ENCODE data around the gene ADCY7. TPM values are rescaled to one million over a fixed set of nuclear protein-coding genes. Genes with fewer than 3 reads are reported as not detected.
"Not testable (repeated sequence)": the region's sequence is repeated elsewhere in the genome, so short reads cannot be mapped to it uniquely, and the experiment has no call there.

ADCY7 gene
- total and polyA plus RNA-seq, 9 of the 15 experiments (the other 6 are each of a cell fraction or from before 2014, with no cell fraction given), result 2.3 to 108 (median 28.6) TPM

DNA sequence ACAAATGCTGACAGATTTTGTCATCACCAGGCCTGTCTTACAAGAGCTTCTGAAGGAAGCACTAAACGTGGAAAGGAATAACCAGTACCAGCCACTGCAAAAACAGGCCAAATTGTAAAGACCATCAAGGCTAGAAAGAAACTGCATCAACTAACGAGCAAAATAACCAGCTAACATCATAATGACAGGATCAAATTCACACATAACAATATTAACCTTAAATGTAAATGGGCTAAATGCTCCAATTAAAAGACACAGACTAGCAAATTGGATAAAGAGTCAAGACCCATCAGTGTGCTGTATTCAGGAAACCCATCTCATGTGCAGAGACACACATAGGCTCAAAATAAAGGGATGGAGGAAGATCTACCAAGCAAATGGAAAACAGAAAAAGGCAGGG lies 78.9 kb downstream of the ADCY7 start:
- intact Hi-C loops (cut with micrococcal nuclease); DNase-seq (ENCODE audit: extremely low read depth in 1 of 4, low spot score in 3 of 4); H3K9ac ChIP-seq (ENCODE audit: insufficient read depth in 1 of 2, low read depth in 2 of 2, low read length in 2 of 2); H3K79me2 ChIP-seq (ENCODE audit: control insufficient read depth, insufficient read depth, low read length); H3K9me3 ChIP-seq (replicated peaks; ENCODE audit: control insufficient read depth, insufficient read depth, low read depth, low read length); H4K20me1 ChIP-seq (replicated peaks; ENCODE audit: control insufficient read depth, insufficient read depth, low read length); H3K27me3 ChIP-seq (ENCODE audit: control insufficient read depth in 2 of 2, insufficient read depth in 2 of 2, low read length in 2 of 2); H3K4me3 ChIP-seq; BruUV-seq (replicated peaks); H3K9me1 ChIP-seq (ENCODE audit: control insufficient read depth, insufficient read depth, low read length); POLR2A ChIA-PET; CTCF ChIA-PET (ENCODE audit: low intra/inter-chr PET ratio); ATAC-seq; H2AFZ ChIP-seq (ENCODE audit: low read depth, low read length); H3K4me1 ChIP-seq (replicated peaks in 1 of 2; ENCODE audit: control insufficient read depth in 2 of 2, insufficient read depth in 2 of 2, low read length in 2 of 2); H3K4me2 ChIP-seq (ENCODE audit: insufficient read depth, low read length); FAIRE-seq; H3K27ac ChIP-seq (ENCODE audit: extremely low read depth, low read depth, low read length); in situ Hi-C loops (cut with MboI): not testable (repeated sequence)
- peaks cover 44% of the 10 kb centered on the region for H3K36me3 ChIP-seq (ENCODE audit: control insufficient read depth, insufficient read depth, low read length)
- WGBS (ENCODE audit: insufficient coverage, low coverage, missing lambda C conversion rate), result 79% methylated on average over 2 of the region's 2 CpGs
- peak; percentile 93 for TF ChIP-seq ZNF507 (tag; conservative IDR thresholded peaks at IDR 0.05)

DNA sequence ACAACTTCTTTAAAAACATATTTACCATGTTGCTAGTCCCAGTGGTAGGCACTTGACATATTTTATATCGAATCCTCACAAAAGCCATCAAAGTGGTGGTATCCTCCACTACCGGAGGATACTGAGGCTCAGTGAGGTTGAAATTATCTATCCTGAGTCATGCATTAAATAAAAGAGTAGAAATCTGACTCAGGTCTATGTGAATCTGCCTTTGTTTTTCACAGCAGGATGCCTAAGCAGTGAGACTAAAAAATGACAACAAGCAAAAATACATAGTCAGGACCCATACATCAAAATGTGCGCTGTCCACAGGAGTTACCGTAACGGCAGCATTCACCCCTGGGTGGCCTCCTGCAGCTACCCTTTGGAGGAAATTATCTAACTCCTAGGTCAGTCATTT lies 84.8 kb downstream of the ADCY7 start:
- DNase-seq (ENCODE audit: extremely low read depth in 1 of 4, low spot score in 3 of 4) (no peak), ATAC-seq (no peak), FAIRE-seq (no peak)
- Histone ChIP-seq H3K9me1 (ENCODE audit: control insufficient read depth, insufficient read depth, low read length) (no peaks in the 10 kb centered on the region), H3K27ac (ENCODE audit: extremely low read depth, low read depth, low read length) (no peak overlapping the region), H3K9ac (ENCODE audit: insufficient read depth in 1 of 2, low read depth in 2 of 2, low read length in 2 of 2) (no peak overlapping the region), H3K4me1 (replicated peaks in 1 of 2; ENCODE audit: control insufficient read depth in 2 of 2, insufficient read depth in 2 of 2, low read length in 2 of 2) (no peaks in the 10 kb centered on the region), H3K4me3 (no peak overlapping the region), H3K27me3 (ENCODE audit: control insufficient read depth in 2 of 2, insufficient read depth in 2 of 2, low read length in 2 of 2) (no peaks in the 10 kb centered on the region), H3K79me2 (ENCODE audit: control insufficient read depth, insufficient read depth, low read length) (peaks cover 3% of the 10 kb centered on the region; the same call in 1 of the 3 replicates), H3K9me3 (replicated peaks; ENCODE audit: control insufficient read depth, insufficient read depth, low read depth, low read length) (no peaks in the 10 kb centered on the region), H3K36me3 (ENCODE audit: control insufficient read depth, insufficient read depth, low read length) (peaks cover 62% of the 10 kb centered on the region), H3K4me2 (ENCODE audit: insufficient read depth, low read length) (no peak overlapping the region), H4K20me1 (replicated peaks; ENCODE audit: control insufficient read depth, insufficient read depth, low read length) (no peaks in the 10 kb centered on the region), H2AFZ (ENCODE audit: low read depth, low read length) (no peak overlapping the region)
- BruUV-seq (replicated peaks), result no TSS peak
- WGBS (ENCODE audit: insufficient coverage, low coverage, missing lambda C conversion rate), result 100% methylated on average over 5 of the region's 5 CpGs
- intact Hi-C loops (cut with micrococcal nuclease), result no loop called here
- TF ChIP-seq LCOR (CRISPR knock-in tag; IDR thresholded peaks at IDR 0.05) (no peak), TEAD1 (CRISPR knock-in tag; IDR thresholded peaks at IDR 0.05) (no peak), ZC3H4 (CRISPR knock-in tag; IDR thresholded peaks at IDR 0.05; ENCODE audit: borderline replicate concordance) (no peak), CREB1 (IDR thresholded peaks at IDR 0.05) (no peak), CREB1 (CRISPR knock-in tag; IDR thresholded peaks at IDR 0.05) (no peak), ADNP (tag; IDR thresholded peaks at IDR 0.05) (no peak), CTBP1 (IDR thresholded peaks at IDR 0.05; ENCODE audit: borderline replicate concordance) (no peak), GABPB2 (CRISPR knock-in tag; conservative IDR thresholded peaks at IDR 0.05) (no peak), KAT2B (IDR thresholded peaks at IDR 0.05; ENCODE audit: low read depth, low read length) (no peak), TGIF2 (CRISPR knock-in tag; IDR thresholded peaks at IDR 0.05) (no peak), RBFOX2 (IDR thresholded peaks at IDR 0.05; ENCODE audit: low read depth, low read length) (no peak), ETV1 (tag; conservative IDR thresholded peaks at IDR 0.05; ENCODE audit: low read depth) (no peak)
- in situ Hi-C loops (cut with MboI), result loop anchor here (10.0 kb wide), 1 partner anchor 136 kb away; no protein-coding TSS in a partner anchor
- POLR2A ChIA-PET, result interaction anchor here (0.6 kb wide), 1 partner anchor 264 kb away, joined by 3 read pairs; no protein-coding TSS in a partner anchor
- CTCF ChIA-PET (ENCODE audit: low intra/inter-chr PET ratio), result no interaction called here
